HEK293 (cell line): ENCODE data around the gene ZBTB18.

Experiments
- KLF16 ChIP-seq: fragments of 450-650 bp; formaldehyde crosslinking; IDR thresholded peaks from 2 replicates; pipeline ENCODE4 v1.5.1; 2017; ENCODE audit warnings: missing biosample characterization, missing genetic modification characterization
- SALL2 ChIP-seq: fragments of 450-650 bp; formaldehyde crosslinking; IDR thresholded peaks from 2 replicates; pipeline ENCODE4 v1.5.0; 2017; ENCODE audit warnings: missing biosample characterization, mild to moderate bottlenecking, missing genetic modification characterization, borderline replicate concordance
- WT1 ChIP-seq: fragments of 450-650 bp; formaldehyde crosslinking; IDR thresholded peaks from 2 replicates; pipeline ENCODE4 v1.5.1; 2016; ENCODE audit warnings: missing biosample characterization, missing genetic modification characterization
- ZFP37 ChIP-seq: fragments of 450-650 bp; formaldehyde crosslinking; IDR thresholded peaks from 2 replicates; pipeline ENCODE4 v1.5.1; 2016; ENCODE audit warnings: missing biosample characterization, missing genetic modification characterization
- ZNF292 ChIP-seq: fragments of 450-650 bp; formaldehyde crosslinking; IDR thresholded peaks from 2 replicates; pipeline ENCODE4 v1.5.1; 2016; ENCODE audit warnings: low read depth, missing biosample characterization, missing genetic modification characterization, borderline replicate concordance
- ZNF548 ChIP-seq: fragments of 450-650 bp; formaldehyde crosslinking; IDR thresholded peaks from 2 replicates; pipeline ENCODE4 v1.5.1; 2016; ENCODE audit warnings: missing biosample characterization, missing genetic modification characterization
- ZNF837 ChIP-seq: fragments of 450-650 bp; formaldehyde crosslinking; IDR thresholded peaks from 2 replicates; pipeline ENCODE4 v1.5.1; 2016; ENCODE audit warnings: missing biosample characterization, missing genetic modification characterization
- TF ChIP-seq, protein P1 (sequence below): fragments of 450-650 bp; formaldehyde crosslinking; IDR thresholded peaks from 2 replicates; pipeline ENCODE4 v1.5.1; 2016; ENCODE audit warnings: missing biosample characterization, missing genetic modification characterization
- TF ChIP-seq, protein P2 (sequence below): fragments of 450-650 bp; formaldehyde crosslinking; IDR thresholded peaks from 2 replicates; pipeline ENCODE4 v1.5.1; 2017; ENCODE audit warnings: missing biosample characterization, mild to moderate bottlenecking, missing genetic modification characterization, moderate library complexity
- TF ChIP-seq, protein P3 (sequence below): fragments of 450-650 bp; formaldehyde crosslinking; IDR thresholded peaks from 2 replicates; pipeline ENCODE4 v1.5.1; 2016; ENCODE audit warnings: missing biosample characterization, missing genetic modification characterization
- TF ChIP-seq, protein P4 (sequence below): fragments of 450-650 bp; formaldehyde crosslinking; IDR thresholded peaks from 2 replicates; pipeline ENCODE4 v1.5.1; 2016; ENCODE audit warnings: missing biosample characterization, missing genetic modification characterization

DNA sequence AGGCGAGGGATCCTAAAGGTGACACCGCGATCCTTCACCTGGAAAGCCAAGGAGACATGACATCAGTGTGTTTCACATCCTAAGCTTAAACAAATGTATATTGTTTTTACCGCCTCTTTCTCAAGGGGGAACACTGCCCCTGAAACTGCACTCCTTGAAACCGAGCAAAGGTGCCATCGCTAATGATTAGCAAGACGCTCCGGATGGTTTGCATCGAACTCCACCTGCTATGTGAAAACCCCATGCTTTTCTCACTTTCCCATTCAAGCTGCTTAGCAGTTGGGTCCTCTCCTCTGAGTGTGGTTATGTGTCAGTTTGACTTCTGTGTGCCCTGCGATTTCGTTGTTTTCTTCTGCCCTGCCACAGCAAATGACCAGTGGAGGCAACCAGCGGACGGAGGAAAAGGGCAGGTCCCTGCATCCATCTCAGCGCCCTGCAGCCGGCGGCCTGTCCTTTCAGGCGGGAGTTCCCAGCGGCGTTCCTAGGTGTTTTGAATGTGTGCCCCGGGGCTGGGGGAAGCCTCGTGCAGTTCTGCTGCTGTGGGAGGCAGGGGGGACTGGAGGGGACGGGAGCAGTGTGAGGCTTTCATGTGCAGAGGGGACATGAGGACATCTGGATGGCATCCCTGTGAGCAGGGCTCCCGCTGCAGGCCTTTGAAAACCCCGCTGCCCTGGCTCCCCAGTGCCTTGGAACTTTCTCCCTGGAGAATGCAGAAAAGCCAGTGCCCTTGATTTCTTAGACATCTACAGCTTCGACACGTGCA lies 16.1 kb downstream of the ZBTB18 start:
- no peak for TF ChIP-seq ZNF548 (tag by site-specific recombination)
- TF ChIP-seq KLF16 = no peak
- TF ChIP-seq ZNF837 (tag by site-specific recombination) = no peak
- TF ChIP-seq WT1 (tag by site-specific recombination) = no peak
- TF ChIP-seq, protein P1, sequence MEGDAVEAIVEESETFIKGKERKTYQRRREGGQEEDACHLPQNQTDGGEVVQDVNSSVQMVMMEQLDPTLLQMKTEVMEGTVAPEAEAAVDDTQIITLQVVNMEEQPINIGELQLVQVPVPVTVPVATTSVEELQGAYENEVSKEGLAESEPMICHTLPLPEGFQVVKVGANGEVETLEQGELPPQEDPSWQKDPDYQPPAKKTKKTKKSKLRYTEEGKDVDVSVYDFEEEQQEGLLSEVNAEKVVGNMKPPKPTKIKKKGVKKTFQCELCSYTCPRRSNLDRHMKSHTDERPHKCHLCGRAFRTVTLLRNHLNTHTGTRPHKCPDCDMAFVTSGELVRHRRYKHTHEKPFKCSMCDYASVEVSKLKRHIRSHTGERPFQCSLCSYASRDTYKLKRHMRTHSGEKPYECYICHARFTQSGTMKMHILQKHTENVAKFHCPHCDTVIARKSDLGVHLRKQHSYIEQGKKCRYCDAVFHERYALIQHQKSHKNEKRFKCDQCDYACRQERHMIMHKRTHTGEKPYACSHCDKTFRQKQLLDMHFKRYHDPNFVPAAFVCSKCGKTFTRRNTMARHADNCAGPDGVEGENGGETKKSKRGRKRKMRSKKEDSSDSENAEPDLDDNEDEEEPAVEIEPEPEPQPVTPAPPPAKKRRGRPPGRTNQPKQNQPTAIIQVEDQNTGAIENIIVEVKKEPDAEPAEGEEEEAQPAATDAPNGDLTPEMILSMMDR (tag by site-specific recombination) = no peak
- TF ChIP-seq, protein P2, sequence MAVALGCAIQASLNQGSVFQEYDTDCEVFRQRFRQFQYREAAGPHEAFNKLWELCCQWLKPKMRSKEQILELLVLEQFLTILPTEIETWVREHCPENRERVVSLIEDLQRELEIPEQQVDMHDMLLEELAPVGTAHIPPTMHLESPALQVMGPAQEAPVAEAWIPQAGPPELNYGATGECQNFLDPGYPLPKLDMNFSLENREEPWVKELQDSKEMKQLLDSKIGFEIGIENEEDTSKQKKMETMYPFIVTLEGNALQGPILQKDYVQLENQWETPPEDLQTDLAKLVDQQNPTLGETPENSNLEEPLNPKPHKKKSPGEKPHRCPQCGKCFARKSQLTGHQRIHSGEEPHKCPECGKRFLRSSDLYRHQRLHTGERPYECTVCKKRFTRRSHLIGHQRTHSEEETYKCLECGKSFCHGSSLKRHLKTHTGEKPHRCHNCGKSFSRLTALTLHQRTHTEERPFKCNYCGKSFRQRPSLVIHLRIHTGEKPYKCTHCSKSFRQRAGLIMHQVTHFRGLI (tag by site-specific recombination) = no peak
- TF ChIP-seq ZNF292 (tag by site-specific recombination) = no peak
- TF ChIP-seq ZFP37 = no peak
- no peak for TF ChIP-seq SALL2 (tag by site-specific recombination)
- TF ChIP-seq, protein P3, sequence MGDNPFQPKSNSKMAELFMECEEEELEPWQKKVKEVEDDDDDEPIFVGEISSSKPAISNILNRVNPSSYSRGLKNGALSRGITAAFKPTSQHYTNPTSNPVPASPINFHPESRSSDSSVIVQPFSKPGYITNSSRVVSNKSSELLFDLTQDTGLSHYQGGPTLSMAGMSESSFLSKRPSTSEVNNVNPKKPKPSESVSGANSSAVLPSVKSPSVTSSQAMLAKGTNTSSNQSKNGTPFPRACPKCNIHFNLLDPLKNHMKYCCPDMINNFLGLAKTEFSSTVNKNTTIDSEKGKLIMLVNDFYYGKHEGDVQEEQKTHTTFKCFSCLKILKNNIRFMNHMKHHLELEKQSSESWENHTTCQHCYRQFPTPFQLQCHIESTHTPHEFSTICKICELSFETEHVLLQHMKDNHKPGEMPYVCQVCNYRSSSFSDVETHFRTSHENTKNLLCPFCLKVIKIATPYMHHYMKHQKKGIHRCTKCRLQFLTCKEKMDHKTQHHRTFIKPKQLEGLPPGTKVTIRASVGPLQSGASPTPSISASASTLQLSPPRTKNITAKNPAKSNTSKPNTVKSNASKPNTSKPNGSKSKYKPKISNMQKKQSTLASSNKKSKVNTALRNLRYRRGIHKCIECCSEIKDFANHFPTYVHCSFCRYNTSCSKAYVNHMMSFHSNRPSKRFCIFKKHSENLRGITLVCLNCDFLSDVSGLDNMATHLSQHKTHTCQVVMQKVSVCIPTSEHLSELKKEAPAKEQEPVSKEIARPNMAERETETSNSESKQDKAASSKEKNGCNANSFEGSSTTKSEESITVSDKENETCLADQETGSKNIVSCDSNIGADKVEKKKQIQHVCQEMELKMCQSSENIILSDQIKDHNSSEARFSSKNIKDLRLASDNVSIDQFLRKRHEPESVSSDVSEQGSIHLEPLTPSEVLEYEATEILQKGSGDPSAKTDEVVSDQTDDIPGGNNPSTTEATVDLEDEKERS (tag by site-specific recombination) = no peak
- TF ChIP-seq, protein P4, sequence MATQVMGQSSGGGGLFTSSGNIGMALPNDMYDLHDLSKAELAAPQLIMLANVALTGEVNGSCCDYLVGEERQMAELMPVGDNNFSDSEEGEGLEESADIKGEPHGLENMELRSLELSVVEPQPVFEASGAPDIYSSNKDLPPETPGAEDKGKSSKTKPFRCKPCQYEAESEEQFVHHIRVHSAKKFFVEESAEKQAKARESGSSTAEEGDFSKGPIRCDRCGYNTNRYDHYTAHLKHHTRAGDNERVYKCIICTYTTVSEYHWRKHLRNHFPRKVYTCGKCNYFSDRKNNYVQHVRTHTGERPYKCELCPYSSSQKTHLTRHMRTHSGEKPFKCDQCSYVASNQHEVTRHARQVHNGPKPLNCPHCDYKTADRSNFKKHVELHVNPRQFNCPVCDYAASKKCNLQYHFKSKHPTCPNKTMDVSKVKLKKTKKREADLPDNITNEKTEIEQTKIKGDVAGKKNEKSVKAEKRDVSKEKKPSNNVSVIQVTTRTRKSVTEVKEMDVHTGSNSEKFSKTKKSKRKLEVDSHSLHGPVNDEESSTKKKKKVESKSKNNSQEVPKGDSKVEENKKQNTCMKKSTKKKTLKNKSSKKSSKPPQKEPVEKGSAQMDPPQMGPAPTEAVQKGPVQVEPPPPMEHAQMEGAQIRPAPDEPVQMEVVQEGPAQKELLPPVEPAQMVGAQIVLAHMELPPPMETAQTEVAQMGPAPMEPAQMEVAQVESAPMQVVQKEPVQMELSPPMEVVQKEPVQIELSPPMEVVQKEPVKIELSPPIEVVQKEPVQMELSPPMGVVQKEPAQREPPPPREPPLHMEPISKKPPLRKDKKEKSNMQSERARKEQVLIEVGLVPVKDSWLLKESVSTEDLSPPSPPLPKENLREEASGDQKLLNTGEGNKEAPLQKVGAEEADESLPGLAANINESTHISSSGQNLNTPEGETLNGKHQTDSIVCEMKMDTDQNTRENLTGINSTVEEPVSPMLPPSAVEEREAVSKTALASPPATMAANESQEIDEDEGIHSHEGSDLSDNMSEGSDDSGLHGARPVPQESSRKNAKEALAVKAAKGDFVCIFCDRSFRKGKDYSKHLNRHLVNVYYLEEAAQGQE (tag by site-specific recombination) = no peak
